ENCODE results near the gene COPA.

Gene COPA

GRCh38 chr1:160261556-160261892, 81.5 kb downstream of the COPA start:
- Histone ChIP-seq H3K4me3 (ENCODE audit: low read length in 2 of 2) (peak overlapping the region; percentile 83 to 100), H3K9ac (ENCODE audit: low read depth, low read length, poor library complexity) (peak overlapping the region; percentile 100), H2AFZ (ENCODE audit: low read length) (peak overlapping the region; percentile 88), H3K4me2 (ENCODE audit: insufficient read depth, low read length, poor library complexity, severe bottlenecking) (peak overlapping the region; percentile 51), H3K9me3 (replicated peaks in 1 of 2; ENCODE audit: control insufficient read depth in 2 of 2, insufficient read depth in 1 of 2, low read depth in 1 of 2, low read length in 2 of 2) (no peaks in the 10 kb centered on the region), H2BK120ac (ENCODE audit: low read depth, low read length) (no peak overlapping the region), H3K4me1 (ENCODE audit: control insufficient read depth in 2 of 2, insufficient read depth in 1 of 2, low read depth in 1 of 2, low read length in 2 of 2) (peaks cover 6 to 7% of the 10 kb centered on the region in 2 donors), H4K8ac (ENCODE audit: low read depth, low read length) (no peak overlapping the region), H2BK5ac (ENCODE audit: low read length) (peak overlapping the region; percentile 96), H3K36me3 (replicated peaks in 1 of 2; ENCODE audit: control insufficient read depth in 2 of 2, insufficient read depth in 2 of 2, low read length in 2 of 2) (peaks cover 0 to 29% of the 10 kb centered on the region in 2 donors), H3K27ac (replicated peaks; ENCODE audit: low read length) (peak overlapping the region; percentile 33), H3K27me3 (ENCODE audit: control insufficient read depth in 3 of 3, insufficient read depth in 3 of 3, low read depth in 1 of 3, low read length in 3 of 3) (no peaks in the 10 kb centered on the region), H2BK12ac (ENCODE audit: low read length) (no peak overlapping the region), H4K91ac (ENCODE audit: low read depth, low read length, poor library complexity) (no peak overlapping the region), H2BK15ac (ENCODE audit: low read length) (no peak overlapping the region), H3K4ac (ENCODE audit: low read length) (no peak overlapping the region), H3K23ac (ENCODE audit: low read depth, low read length, poor library complexity) (no peak overlapping the region), H3K79me1 (ENCODE audit: low read depth, low read length) (no peaks in the 10 kb centered on the region), H2AK5ac (ENCODE audit: low read depth, low read length) (no peak overlapping the region), H3K18ac (ENCODE audit: low read length) (no peak overlapping the region), H3K14ac (ENCODE audit: low read length) (no peak overlapping the region)
- DNase-seq (ENCODE audit: low spot score), result peak; percentile 23
- no CpG with 5 or more reads among the region's 8 CpGs for WGBS, 2 donors (ENCODE audit: extremely low coverage in 2 of 2, insufficient read length in 2 of 2, insufficient replicate concordance in 1 of 2)

GRCh38 chr1:160260406-160261382, 82.4 kb downstream of the COPA start:
- Histone ChIP-seq H3K18ac (ENCODE audit: low read length) (no peak overlapping the region), H2AK5ac (ENCODE audit: low read depth, low read length) (no peak overlapping the region), H2BK15ac (ENCODE audit: low read length) (no peak overlapping the region), H3K4me3 (ENCODE audit: low read length in 2 of 2) (peak overlapping the region in 1 of 2 donors; percentile 83), H3K14ac (ENCODE audit: low read length) (no peak overlapping the region), H3K36me3 (replicated peaks in 1 of 2; ENCODE audit: control insufficient read depth in 2 of 2, insufficient read depth in 2 of 2, low read length in 2 of 2) (peaks cover 0 to 30% of the 10 kb centered on the region in 2 donors), H2BK12ac (ENCODE audit: low read length) (no peak overlapping the region), H3K9me3 (replicated peaks in 1 of 2; ENCODE audit: control insufficient read depth in 2 of 2, insufficient read depth in 1 of 2, low read depth in 1 of 2, low read length in 2 of 2) (no peaks in the 10 kb centered on the region), H4K8ac (ENCODE audit: low read depth, low read length) (no peak overlapping the region), H2AFZ (ENCODE audit: low read length) (no peak overlapping the region), H4K91ac (ENCODE audit: low read depth, low read length, poor library complexity) (no peak overlapping the region), H2BK120ac (ENCODE audit: low read depth, low read length) (no peak overlapping the region), H3K4ac (ENCODE audit: low read length) (no peak overlapping the region), H3K79me1 (ENCODE audit: low read depth, low read length) (no peaks in the 10 kb centered on the region), H3K4me1 (ENCODE audit: control insufficient read depth in 2 of 2, insufficient read depth in 1 of 2, low read depth in 1 of 2, low read length in 2 of 2) (peaks cover 6 to 7% of the 10 kb centered on the region in 2 donors), H3K27ac (replicated peaks; ENCODE audit: low read length) (no peak overlapping the region), H3K27me3 (ENCODE audit: control insufficient read depth in 3 of 3, insufficient read depth in 3 of 3, low read depth in 1 of 3, low read length in 3 of 3) (no peaks in the 10 kb centered on the region), H2BK5ac (ENCODE audit: low read length) (no peak overlapping the region), H3K9ac (ENCODE audit: low read depth, low read length, poor library complexity) (no peak overlapping the region), H3K4me2 (ENCODE audit: insufficient read depth, low read length, poor library complexity, severe bottlenecking) (peak overlapping the region; percentile 38), H3K23ac (ENCODE audit: low read depth, low read length, poor library complexity) (no peak overlapping the region)
- no peak for DNase-seq (ENCODE audit: low spot score)
- WGBS, 2 donors (ENCODE audit: extremely low coverage in 2 of 2, insufficient read length in 2 of 2, insufficient replicate concordance in 1 of 2), result no CpG with 5 or more reads among the region's 6 CpGs

- Histone ChIP-seq H3K27ac (replicated peaks; ENCODE audit: low read length) (no peak overlapping the region), H3K4me3 (ENCODE audit: low read length in 2 of 2) (no peak overlapping the region), H3K79me1 (ENCODE audit: low read depth, low read length) (no peaks in the 10 kb centered on the region)
Measured at GRCh38 chr1:160258177-160258798, 84.8 kb downstream of the COPA start.

GRCh38 chr1:160257411-160258015, 85.5 kb downstream of the COPA start:
- H4K91ac ChIP-seq (ENCODE audit: low read depth, low read length, poor library complexity), result no peak overlapping the region
- H2BK120ac ChIP-seq (ENCODE audit: low read depth, low read length), result no peak overlapping the region
- H2AFZ ChIP-seq (ENCODE audit: low read length), result no peak overlapping the region
- no peak for DNase-seq (ENCODE audit: low spot score)
- no peak overlapping the region for H3K18ac ChIP-seq (ENCODE audit: low read length)
- no peaks in the 10 kb centered on the region for H3K27me3 ChIP-seq (ENCODE audit: control insufficient read depth in 3 of 3, insufficient read depth in 3 of 3, low read depth in 1 of 3, low read length in 3 of 3)
- H3K14ac ChIP-seq (ENCODE audit: low read length), result no peak overlapping the region
- H2AK5ac ChIP-seq (ENCODE audit: low read depth, low read length), result no peak overlapping the region
- H2BK15ac ChIP-seq (ENCODE audit: low read length), result no peak overlapping the region
- WGBS, 2 donors (ENCODE audit: extremely low coverage in 2 of 2, insufficient read length in 2 of 2, insufficient replicate concordance in 1 of 2), result no CpG with 5 or more reads among the region's 6 CpGs
- peaks cover 4 to 7% of the 10 kb centered on the region in 2 donors for H3K4me1 ChIP-seq (ENCODE audit: control insufficient read depth in 2 of 2, insufficient read depth in 1 of 2, low read depth in 1 of 2, low read length in 2 of 2)
- peaks cover 0 to 53% of the 10 kb centered on the region in 2 donors for H3K36me3 ChIP-seq (replicated peaks in 1 of 2; ENCODE audit: control insufficient read depth in 2 of 2, insufficient read depth in 2 of 2, low read length in 2 of 2)
- no peak overlapping the region for H4K8ac ChIP-seq (ENCODE audit: low read depth, low read length)
- no peak overlapping the region for H3K4ac ChIP-seq (ENCODE audit: low read length)
- H3K9ac ChIP-seq (ENCODE audit: low read depth, low read length, poor library complexity), result no peak overlapping the region
- no peak overlapping the region for H2BK12ac ChIP-seq (ENCODE audit: low read length)
- H3K4me3 ChIP-seq (ENCODE audit: low read length in 2 of 2), result no peak overlapping the region
- H3K9me3 ChIP-seq (replicated peaks in 1 of 2; ENCODE audit: control insufficient read depth in 2 of 2, insufficient read depth in 1 of 2, low read depth in 1 of 2, low read length in 2 of 2), result no peaks in the 10 kb centered on the region
- H3K27ac ChIP-seq (replicated peaks; ENCODE audit: low read length), result no peak overlapping the region
- no peak overlapping the region for H2BK5ac ChIP-seq (ENCODE audit: low read length)
- no peaks in the 10 kb centered on the region for H3K79me1 ChIP-seq (ENCODE audit: low read depth, low read length)
- H3K4me2 ChIP-seq (ENCODE audit: insufficient read depth, low read length, poor library complexity, severe bottlenecking), result no peak overlapping the region
- no peak overlapping the region for H3K23ac ChIP-seq (ENCODE audit: low read depth, low read length, poor library complexity)

More at GRCh38 chr1:160258177-160258798, 84.8 kb downstream of the COPA start:
- DNase-seq (ENCODE audit: low spot score), result no peak
- H3K27me3 ChIP-seq (ENCODE audit: control insufficient read depth in 3 of 3, insufficient read depth in 3 of 3, low read depth in 1 of 3, low read length in 3 of 3), result no peaks in the 10 kb centered on the region
- H2AFZ ChIP-seq (ENCODE audit: low read length), result no peak overlapping the region
- no peak overlapping the region for H4K91ac ChIP-seq (ENCODE audit: low read depth, low read length, poor library complexity)
- H4K8ac ChIP-seq (ENCODE audit: low read depth, low read length), result no peak overlapping the region
- no peak overlapping the region for H3K9ac ChIP-seq (ENCODE audit: low read depth, low read length, poor library complexity)
- H3K23ac ChIP-seq (ENCODE audit: low read depth, low read length, poor library complexity), result no peak overlapping the region
- H3K4ac ChIP-seq (ENCODE audit: low read length), result no peak overlapping the region
- WGBS, 2 donors (ENCODE audit: extremely low coverage in 2 of 2, insufficient read length in 2 of 2, insufficient replicate concordance in 1 of 2), result no CpG with 5 or more reads among the region's 7 CpGs
- H2BK120ac ChIP-seq (ENCODE audit: low read depth, low read length), result no peak overlapping the region
- H3K4me2 ChIP-seq (ENCODE audit: insufficient read depth, low read length, poor library complexity, severe bottlenecking), result no peak overlapping the region
- no peak overlapping the region for H2BK12ac ChIP-seq (ENCODE audit: low read length)
- peaks cover 0 to 53% of the 10 kb centered on the region in 2 donors for H3K36me3 ChIP-seq (replicated peaks in 1 of 2; ENCODE audit: control insufficient read depth in 2 of 2, insufficient read depth in 2 of 2, low read length in 2 of 2)
- H2BK5ac ChIP-seq (ENCODE audit: low read length), result no peak overlapping the region
- no peak overlapping the region for H3K18ac ChIP-seq (ENCODE audit: low read length)
- no peaks in the 10 kb centered on the region for H3K9me3 ChIP-seq (replicated peaks in 1 of 2; ENCODE audit: control insufficient read depth in 2 of 2, insufficient read depth in 1 of 2, low read depth in 1 of 2, low read length in 2 of 2)
- no peak overlapping the region for H2BK15ac ChIP-seq (ENCODE audit: low read length)
- H3K14ac ChIP-seq (ENCODE audit: low read length), result no peak overlapping the region
- no peak overlapping the region for H2AK5ac ChIP-seq (ENCODE audit: low read depth, low read length)
- H3K4me1 ChIP-seq (ENCODE audit: control insufficient read depth in 2 of 2, insufficient read depth in 1 of 2, low read depth in 1 of 2, low read length in 2 of 2), result peaks cover 6 to 7% of the 10 kb centered on the region in 2 donors

Data from neuronal stem cell (in vitro differentiated cells).